C4-2B (cell line): ENCODE data around the gene CEBPE.

Experiments
- CTCF ChIP-seq: fragments of 450-650 bp; conservative IDR thresholded peaks from 2 replicates; pipeline ENCODE4 v1.5.1; 2017; ENCODE audit warnings: mild to moderate bottlenecking
- ZFX ChIP-seq: fragments of 450-650 bp; IDR thresholded peaks from 2 replicates; pipeline ENCODE4 v1.6.1; 2017

- TF ChIP-seq CTCF (no peak), ZFX (no peak)
Measured at GRCh38 chr14:23139874-23140273, 20.8 kb upstream of the CEBPE start.
